AG09309 (cell line): ENCODE data around the gene FMNL2.

Experiments
- DNase-seq: peaks from one replicate; pipeline ENCODE4 v3.0.0-alpha.2; 2010; ENCODE audit warnings: low read depth
- H3K4me3 ChIP-seq: 2 replicates; pipeline ENCODE4 v1.5.1; 2011; ENCODE audit warnings: mild to moderate bottlenecking, low read depth, low read length, moderate library complexity; ENCODE audit not compliant: control insufficient read depth
- TF ChIP-seq, protein P1 (sequence below): IDR thresholded peaks from 2 replicates; pipeline ENCODE4 v1.5.1; 2011; ENCODE audit warnings: mild to moderate bottlenecking, low read depth, low read length, inconsistent platforms; ENCODE audit not compliant: insufficient read depth, control insufficient read depth; ENCODE audit errors: missing control alignments

The FMNL2 gene

GRCh38 chr2:152433289-152433688 lies 98.3 kb downstream of the FMNL2 start:
- DNase-seq: no peak
- H3K4me3 ChIP-seq: no peak overlapping the region
- TF ChIP-seq, protein P1, sequence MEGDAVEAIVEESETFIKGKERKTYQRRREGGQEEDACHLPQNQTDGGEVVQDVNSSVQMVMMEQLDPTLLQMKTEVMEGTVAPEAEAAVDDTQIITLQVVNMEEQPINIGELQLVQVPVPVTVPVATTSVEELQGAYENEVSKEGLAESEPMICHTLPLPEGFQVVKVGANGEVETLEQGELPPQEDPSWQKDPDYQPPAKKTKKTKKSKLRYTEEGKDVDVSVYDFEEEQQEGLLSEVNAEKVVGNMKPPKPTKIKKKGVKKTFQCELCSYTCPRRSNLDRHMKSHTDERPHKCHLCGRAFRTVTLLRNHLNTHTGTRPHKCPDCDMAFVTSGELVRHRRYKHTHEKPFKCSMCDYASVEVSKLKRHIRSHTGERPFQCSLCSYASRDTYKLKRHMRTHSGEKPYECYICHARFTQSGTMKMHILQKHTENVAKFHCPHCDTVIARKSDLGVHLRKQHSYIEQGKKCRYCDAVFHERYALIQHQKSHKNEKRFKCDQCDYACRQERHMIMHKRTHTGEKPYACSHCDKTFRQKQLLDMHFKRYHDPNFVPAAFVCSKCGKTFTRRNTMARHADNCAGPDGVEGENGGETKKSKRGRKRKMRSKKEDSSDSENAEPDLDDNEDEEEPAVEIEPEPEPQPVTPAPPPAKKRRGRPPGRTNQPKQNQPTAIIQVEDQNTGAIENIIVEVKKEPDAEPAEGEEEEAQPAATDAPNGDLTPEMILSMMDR: no peak

- DNase-seq: no peak
- no peak overlapping the region for H3K4me3 ChIP-seq
- TF ChIP-seq, protein P1: no peak
Observed at GRCh38 chr2:152433791-152434190, 98.8 kb downstream of the FMNL2 start.

- no peak for DNase-seq
- TF ChIP-seq, protein P1: no peak
Observed at GRCh38 chr2:152434395-152435182, 99.6 kb downstream of the FMNL2 start.

DNA sequence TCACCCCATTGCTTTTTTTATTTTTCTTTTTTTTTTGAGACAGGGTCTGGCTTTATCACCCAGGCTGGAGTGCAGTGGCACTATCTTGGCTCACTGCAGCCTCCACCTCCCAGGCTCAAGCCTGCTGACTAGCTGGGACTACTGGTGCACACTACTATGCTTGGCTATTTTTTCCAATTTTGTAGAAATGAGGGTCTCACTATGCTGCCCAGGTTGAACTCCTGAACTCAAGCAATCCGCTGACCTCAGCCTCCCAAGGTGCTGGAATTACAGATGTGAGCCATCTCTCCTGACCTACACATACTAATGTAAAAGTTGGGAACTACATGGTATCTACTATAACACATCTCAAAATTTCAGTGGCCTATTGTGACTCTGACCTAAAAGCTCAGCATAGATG lies 101.2 kb downstream of the FMNL2 start:
- H3K4me3 ChIP-seq: no peak overlapping the region
- TF ChIP-seq, protein P1: no peak
- DNase-seq: no peak

More at GRCh38 chr2:152434395-152435182, 99.6 kb downstream of the FMNL2 start:
- no peak overlapping the region for H3K4me3 ChIP-seq

GRCh38 chr2:152437276-152438108 lies 102.5 kb downstream of the FMNL2 start:
- no peak overlapping the region for H3K4me3 ChIP-seq
- TF ChIP-seq, protein P1: no peak
- no peak for DNase-seq

- H3K4me3 ChIP-seq: no peak overlapping the region
- TF ChIP-seq, protein P1: no peak
- DNase-seq: no peak
Observed at GRCh38 chr2:152440049-152440448, 105.1 kb downstream of the FMNL2 start.
